HTR-8/SVneo (cell line): ENCODE data around the gene LDLRAD3.
"Not testable (repeated sequence)": the region's sequence is repeated elsewhere in the genome, so short reads cannot be mapped to it uniquely, and the experiment has no call there.

Experiments used
- DNase-seq: peaks from one replicate; pipeline ENCODE4 v3.0.0; 2011; ENCODE audit warnings: low spot score, mixed read lengths; ENCODE audit not compliant: insufficient read length
- FAIRE-seq: peaks from 2 replicates; lab custom pipeline; 2011; peaks lifted over from hg19 to GRCh38; lab: Jason Lieb, UNC

The LDLRAD3 gene

GRCh38 chr11:35943713-35944502, at the start of gene LDLRAD3:
Gene LDLRAD3 (plus strand): TSS chr11:35944062. CDS start chr11:35944099, 37 bp downstream.
- DNase-seq, result peak; percentile 69
- peak; percentile 83 for FAIRE-seq

DNA sequence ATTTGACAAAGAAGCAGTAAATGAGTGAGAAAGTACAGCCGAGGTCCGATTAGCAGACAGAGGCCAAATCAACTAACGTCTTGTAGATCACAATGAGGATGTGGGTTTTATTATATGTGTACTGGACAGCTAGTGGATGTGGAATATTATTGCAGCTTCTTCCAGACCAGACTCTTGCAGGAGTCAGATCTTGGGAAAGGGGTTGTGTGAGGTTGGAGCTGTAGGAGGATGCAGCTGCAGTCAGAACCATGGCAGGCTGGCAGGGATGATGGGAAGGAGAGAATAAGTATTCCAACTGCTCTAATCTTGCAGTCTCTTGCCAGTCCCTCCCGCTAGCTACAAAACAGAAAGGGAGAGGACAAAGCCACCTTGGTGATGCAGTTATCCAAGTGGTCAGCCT, 46.8 kb upstream of the LDLRAD3 start:
- DNase-seq (no peak), FAIRE-seq (no peak)

DNA sequence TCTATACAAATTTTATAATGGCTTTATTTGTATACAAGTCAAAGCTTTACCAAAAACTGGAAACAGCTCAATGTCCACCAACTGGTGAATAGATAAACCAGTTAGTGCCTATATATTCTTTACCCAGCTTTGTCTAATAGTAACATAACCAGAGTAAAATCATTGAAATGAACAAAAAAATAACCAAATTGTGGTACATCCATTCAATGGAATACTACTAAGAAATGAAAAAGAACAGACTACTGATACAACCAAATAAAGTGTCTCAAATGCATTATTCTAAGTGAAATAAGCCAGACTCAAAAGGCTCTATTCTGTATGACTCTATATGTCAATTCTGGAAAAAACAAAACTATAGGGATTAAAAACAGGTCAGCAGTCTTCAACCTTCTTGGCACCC, 40.9 kb upstream of the LDLRAD3 start:
- no peak for DNase-seq
- FAIRE-seq, result no peak

- DNase-seq (no peak), FAIRE-seq (no peak)
Measured at GRCh38 chr11:35905646-35906276, 38.1 kb upstream of the LDLRAD3 start.

DNA sequence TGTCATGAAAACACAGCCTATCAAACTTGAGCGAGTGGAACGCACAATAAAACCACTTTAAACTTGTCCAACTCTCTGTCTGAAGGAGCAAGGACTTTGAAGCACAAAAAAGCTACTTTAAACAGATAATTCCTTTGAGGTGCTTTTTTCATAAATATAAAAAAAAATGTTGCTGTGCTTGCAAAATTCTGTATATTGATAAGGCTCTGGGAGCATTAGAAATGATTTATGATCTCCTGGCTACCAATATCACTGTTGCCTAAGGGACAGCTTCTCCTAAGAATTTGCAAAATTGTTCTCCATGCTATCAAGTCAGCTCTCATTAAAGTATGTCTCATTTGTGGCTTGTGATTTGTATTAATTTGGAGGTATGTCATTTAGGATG, 37.6 kb upstream of the LDLRAD3 start:
- DNase-seq (no peak), FAIRE-seq (no peak)

DNA sequence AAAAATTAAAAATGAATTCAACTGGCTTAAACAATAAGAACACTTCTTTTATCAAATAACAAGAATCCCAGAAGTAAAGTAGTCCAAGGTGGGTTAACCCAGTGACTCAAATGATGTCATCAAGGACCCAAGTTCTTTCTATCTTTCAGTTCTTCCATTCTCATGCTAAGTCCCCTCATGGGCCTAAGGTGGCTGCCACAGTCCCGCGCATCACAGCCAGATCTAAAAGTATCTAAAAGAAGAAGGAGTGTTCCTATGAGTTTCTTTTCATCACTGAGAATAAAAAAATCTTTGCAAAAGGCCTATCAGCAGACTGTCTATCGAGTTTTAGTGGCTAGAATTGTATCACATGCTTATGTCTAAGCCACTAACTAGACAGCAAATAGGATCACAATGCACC, 37.2 kb upstream of the LDLRAD3 start:
- FAIRE-seq (no peak), DNase-seq (no peak)

- DNase-seq, result peak; percentile 58
- peak; percentile 65 for FAIRE-seq
Measured at GRCh38 chr11:35907648-35908431, 36.0 kb upstream of the LDLRAD3 start.

- not testable (repeated sequence) for DNase-seq, FAIRE-seq
Measured at GRCh38 chr11:35908432-35908771, 35.5 kb upstream of the LDLRAD3 start.

DNA sequence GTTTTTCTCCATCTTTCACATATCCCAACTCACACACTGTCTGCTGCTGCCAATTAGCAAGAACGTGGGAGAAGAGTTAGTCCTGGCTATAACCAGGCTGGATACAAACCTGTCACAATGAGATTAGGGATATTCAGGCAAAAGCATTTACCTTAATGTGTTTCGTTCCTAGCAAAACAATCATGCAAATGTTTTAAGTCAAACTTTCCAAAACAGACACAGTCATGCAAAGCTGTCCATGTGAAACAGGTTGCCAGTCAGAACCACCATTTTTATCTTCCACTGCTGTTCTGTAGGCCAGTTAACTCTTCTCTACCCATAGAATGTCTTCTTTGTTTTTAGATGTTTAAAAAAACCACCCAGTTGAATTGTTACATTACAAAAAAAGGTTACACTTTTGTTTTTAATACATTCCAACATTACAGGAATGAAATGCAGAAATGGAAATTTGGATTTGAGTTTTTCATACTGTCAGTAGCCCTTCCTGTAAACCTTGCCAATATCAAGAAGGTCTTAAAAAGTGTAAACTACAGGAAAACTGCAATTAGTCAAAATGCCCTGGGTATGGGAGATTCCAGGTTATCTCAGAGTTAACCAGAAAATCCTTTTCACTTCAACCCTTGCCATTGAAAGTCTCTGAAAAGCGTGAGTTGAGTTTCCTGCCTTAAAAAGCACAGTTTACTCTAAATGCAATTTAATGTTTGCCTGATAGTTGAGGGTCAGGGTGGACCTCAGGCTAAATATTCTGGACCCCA, 34.2 kb upstream of the LDLRAD3 start:
- no peak for FAIRE-seq
- no peak for DNase-seq

GRCh38 chr11:35911013-35911412, 32.8 kb upstream of the LDLRAD3 start:
- FAIRE-seq (no peak), DNase-seq (no peak)

DNA sequence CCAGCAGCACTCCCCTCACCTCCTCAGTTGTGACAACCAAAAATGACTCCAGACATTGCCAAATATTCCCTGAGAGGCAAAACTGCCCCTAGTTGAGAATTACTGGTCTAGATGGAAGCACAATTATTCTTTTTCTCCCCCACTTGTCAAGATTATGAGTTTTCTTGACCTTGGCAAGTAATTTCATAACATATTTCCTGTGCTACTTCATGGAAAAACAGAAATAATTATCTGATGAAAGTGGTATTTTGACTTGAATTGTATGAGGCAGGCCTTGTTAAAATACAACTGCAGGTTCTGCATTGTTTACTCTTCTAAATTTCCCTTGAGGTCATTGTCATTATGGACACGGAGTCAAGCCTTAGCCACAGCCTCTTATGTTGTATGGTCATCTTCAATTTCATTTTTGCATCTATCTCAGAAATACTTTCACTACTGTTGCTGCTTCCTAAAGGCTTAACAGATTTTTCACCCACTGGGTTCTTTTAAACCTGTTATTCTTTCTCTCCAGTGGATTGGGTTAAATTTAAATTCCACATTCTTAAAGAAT, 32.2 kb upstream of the LDLRAD3 start:
- FAIRE-seq (no peak), DNase-seq (no peak)

DNA sequence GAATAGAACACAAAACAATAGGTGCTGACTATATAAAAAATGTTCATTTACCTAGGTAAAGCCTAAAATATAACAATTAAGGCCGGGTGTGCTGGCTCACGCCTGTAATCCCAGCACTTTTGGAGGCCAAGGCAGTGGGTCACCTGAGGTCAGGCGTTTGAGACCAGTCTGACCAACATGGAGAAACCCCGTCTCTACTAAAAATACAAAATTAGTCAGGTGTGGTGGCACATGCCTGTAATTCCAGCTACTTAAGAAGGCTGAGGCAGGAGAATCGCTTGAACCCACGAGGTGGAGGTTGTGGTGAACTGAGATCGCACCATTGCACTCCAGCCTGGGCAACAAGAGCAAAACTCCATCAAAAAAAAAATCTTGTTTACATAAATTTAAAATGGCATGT, 31.4 kb upstream of the LDLRAD3 start:
- not testable (repeated sequence) for DNase-seq, FAIRE-seq

DNA sequence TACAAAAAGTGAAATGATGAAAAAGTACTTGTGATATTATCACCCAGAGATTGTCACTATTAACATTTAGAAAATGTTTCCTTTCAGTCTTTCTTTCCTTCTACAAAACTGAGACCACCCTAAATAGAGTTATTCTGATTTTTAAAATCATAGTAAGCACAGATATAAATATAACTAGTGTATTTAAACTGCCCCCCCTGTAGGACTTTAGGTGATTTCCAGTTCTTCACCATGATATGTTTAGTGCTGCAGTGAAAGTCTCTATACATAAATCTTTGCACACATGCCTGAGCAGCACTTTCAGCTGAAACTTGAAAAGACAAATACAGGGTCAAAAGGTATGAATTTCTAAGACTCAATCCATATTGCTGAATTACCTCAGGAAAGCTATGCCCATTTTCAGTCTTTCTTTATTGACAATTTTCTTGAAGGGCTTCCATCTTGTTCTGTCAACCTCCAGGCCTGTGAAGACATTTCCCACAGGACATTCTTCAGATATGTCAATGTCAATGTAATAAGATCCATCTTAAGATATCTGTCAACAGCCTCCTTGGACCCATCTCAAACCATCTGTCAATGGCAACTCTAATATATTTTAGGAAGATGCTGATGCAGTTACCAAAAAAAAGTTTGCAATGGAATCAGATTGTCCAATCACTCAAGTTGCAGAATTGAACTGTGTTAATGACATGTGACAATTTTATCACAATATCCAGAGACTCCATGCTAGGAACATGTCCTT, 30.8 kb upstream of the LDLRAD3 start:
- DNase-seq, result no peak
- FAIRE-seq, result no peak

DNA sequence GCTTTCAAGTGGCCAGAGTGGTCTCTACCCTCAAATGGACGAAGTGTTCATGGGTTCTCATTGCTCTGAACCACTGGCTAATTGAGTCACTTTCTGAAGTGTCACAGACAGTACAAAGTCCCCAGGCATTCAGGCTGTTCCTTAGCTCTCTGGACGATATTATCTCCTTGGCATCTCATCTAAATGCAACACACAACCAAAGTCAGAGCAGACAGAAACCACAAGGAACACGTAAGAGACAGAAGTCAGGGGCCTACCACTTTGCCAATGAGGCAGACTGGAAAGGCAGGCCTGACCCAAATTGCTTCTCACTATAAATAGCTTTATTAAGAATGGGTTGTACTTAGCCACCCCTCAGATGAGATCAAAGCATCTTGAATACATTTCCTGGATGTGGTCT, 29.0 kb upstream of the LDLRAD3 start:
- DNase-seq (no peak), FAIRE-seq (no peak)

DNA sequence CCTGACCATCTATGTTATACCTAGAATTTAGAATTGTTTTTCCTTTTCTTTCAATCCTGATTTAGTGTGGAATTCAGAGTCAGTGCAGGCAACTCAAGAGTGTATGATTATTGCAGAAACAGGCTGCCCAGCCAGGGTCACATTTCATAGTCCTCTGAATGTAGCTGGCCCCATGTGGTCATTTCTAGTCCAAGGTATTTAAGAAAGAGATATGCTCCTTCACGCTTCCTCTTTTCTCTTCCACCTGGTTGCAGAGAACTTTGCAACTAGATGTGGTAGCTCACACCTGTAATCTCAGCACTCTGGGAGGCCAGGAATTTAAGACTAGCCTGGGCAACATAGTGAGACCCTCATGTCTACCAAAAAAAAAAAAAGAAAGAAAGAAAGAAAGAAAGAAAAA, 27.6 kb upstream of the LDLRAD3 start:
- DNase-seq (no peak), FAIRE-seq (no peak)

DNA sequence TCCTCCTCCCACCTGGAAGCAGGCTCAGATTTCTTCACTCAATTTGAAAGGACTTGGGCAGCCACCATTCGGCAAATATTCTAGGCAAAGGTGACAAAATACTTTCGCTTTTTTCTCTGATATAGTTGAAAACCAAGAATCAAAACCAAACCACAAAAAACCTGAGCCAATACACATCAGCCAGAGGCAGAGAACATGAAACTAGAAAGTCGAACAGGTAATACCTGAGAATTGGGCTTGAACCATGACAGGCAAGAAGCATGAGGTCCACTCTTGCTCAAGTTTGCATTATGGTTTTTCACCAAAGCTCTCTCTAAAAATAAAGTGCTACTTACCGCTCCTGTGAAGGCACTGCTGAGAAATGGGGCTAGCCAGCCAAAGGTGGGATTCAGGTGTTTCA, 26.2 kb upstream of the LDLRAD3 start:
- no peak for DNase-seq
- no peak for FAIRE-seq

DNA sequence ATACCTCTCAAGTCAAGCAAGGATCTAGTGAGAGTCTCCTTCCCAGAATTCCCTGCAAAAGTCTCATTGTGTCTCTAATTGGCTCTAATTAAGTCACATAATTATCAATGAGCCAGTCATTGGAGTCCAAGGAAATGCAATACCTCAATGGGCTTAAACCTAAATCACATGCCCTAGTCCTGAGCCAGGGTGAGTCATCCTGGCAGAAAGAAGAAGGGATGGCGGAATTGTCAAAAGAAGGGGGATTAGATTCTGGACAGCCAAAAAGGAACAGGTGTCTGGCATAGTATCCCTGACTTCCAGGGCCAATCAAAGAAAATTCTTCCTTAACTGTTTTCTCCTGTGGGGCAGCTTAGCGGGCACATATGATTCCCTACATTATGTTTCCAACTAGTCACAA, 25.1 kb upstream of the LDLRAD3 start:
- DNase-seq (no peak), FAIRE-seq (no peak)

DNA sequence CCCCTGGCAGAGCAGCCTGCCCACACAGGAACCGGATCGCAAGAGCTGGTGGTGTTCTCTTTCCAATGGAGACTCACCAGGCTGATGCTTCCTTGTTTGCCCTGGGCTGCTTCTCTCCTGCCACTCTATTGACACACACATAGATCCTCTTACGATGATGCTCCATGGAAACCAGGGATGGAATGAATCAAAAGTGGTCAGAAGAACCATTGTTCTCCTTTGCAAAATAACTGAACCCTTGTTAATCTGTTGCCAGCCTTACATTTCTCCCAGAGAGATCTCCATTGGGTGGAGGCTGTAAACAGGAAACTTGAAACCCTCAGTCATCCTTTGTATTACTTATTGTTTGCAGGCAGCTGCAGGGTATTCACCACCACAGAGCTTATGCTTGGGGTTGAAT, 24.6 kb upstream of the LDLRAD3 start:
- FAIRE-seq, result no peak
- no peak for DNase-seq

DNA sequence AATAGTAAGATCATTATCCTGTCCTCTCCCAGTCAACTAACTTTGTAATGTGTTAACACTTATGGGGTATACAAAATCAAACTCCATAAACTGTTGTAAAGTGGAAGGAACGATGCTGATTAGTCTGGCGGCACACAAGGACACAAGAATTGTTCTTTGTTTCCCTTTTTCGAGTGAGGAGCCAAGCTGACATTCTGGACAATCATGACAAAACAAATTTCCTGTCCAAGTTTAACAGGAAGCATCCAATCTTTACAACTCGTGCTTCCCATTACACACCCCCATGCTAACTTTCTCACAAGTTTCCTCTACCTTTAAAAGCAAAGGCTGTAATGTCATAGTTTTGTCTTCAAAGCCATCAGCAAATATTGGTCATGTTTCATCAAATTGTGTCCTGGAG, 20.4 kb upstream of the LDLRAD3 start:
- FAIRE-seq, result no peak
- no peak for DNase-seq

DNA sequence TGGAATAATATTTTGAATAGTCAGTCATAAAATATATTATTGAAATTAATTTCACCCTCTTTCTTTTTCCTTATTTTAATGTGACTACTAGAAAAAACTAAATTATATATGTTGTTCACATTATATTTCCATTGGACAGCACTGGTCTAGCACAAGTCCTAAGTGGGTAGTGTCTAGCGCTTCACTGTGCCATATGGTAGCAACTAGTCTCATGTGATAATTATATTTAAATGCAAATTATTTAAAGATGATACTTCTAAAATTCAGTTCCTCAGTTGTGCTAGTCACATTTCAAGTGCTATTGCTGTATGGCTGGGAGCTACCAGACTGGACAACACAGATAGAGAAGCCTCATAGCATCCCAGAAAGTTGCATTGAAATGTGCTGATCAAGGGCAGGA, 19.1 kb upstream of the LDLRAD3 start:
- FAIRE-seq (no peak), DNase-seq (no peak)
